ENCODE measurements around the gene CLOCK.

DNA sequence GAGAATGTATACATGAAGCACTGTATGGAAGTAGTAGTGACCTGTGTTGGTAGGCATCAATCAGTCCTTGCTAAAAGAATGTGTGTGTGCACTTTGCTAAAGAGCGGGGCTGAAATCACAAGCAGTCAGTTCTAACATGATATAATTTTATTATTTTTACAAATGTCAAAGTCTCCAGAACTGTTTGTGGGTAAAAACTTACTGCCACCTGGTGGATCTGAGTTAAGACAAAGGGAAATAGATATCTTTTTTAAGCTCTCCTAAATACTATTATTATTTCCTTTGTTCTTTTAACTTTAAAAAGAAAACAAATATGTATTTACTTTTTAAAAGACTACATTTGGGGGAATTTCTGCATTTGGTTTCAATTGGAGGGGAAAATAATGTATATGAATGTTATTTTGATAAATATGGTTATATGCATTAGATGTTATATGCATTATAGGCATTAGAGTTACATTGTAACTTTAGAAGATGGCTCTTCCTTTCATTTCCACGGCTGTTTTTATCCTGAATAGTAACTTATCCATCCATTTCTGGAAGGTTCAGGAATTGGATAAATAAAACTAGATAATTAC, 7.8 kb upstream of the CLOCK start:
- TF ChIP-seq CTCF (IDR thresholded peaks at IDR 0.05), result peak; percentile 12 to 58 (median 45)
- no peak for TF ChIP-seq POLR2A (IDR thresholded peaks at IDR 0.05)
